Astrocyte of the cerebellum (primary cell): ENCODE data around the gene ARV1.
"Not testable (repeated sequence)": the region's sequence is repeated elsewhere in the genome, so short reads cannot be mapped to it uniquely, and the experiment has no call there.

Source experiments
- DNase-seq: peaks from one replicate; pipeline ENCODE4 v3.0.0-alpha.2; 2011; ENCODE audit warnings: low read depth
- H3K4me3 ChIP-seq: 2 replicates; pipeline ENCODE4 v1.5.1; 2011; ENCODE audit warnings: mild to moderate bottlenecking, low read depth, low read length, moderate library complexity
- in situ Hi-C: cut with HindIII; loops from 2 replicates; pipeline ENCODE4 v1.10.0; 2017; ENCODE audit warnings: low sequenced_read_pairs
- TF ChIP-seq, protein P1 (sequence below): IDR thresholded peaks from 2 replicates; pipeline ENCODE4 v1.5.1; 2012; ENCODE audit warnings: low read length, low read depth, moderate library complexity, mild to moderate bottlenecking; ENCODE audit errors: missing control alignments

ARV1 gene

DNA sequence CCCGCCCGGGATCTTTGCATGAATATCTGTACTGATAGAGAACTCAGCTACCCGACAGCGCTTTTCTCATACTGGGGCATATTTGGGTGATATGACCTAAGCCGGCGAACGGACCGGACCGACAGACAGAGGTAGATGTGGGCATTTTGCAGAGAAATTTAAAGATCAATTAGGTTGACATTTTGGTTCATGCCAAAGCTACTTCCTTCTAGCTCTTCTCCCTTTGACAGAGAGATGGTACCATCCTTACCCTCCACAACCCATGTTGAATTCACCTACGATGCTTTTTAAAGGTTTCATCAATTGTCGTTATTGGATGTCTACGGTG is 459 bp downstream of the ARV1 start:
- in situ Hi-C loops = no loop called here

DNA sequence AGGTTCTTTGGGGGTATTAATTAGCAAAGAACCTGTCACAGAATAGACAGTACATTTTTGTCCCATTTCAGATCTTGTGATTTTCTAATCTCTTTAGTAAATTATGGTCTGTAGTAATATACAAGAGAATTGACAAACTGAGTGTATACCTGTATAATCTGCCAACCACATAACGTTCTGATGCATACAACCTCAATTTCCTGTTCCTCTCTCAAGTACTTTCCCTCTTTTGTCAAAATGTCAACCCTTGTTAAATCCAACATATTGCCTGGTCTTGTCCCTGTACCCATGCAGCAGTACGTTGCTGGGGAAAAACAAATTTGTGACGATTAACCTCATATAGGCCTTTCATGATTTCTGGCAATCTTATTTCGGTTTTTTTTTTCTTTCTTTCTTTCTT is 1.1 kb downstream of the ARV1 start:
- in situ Hi-C loops = no loop called here
- TF ChIP-seq, protein P1, sequence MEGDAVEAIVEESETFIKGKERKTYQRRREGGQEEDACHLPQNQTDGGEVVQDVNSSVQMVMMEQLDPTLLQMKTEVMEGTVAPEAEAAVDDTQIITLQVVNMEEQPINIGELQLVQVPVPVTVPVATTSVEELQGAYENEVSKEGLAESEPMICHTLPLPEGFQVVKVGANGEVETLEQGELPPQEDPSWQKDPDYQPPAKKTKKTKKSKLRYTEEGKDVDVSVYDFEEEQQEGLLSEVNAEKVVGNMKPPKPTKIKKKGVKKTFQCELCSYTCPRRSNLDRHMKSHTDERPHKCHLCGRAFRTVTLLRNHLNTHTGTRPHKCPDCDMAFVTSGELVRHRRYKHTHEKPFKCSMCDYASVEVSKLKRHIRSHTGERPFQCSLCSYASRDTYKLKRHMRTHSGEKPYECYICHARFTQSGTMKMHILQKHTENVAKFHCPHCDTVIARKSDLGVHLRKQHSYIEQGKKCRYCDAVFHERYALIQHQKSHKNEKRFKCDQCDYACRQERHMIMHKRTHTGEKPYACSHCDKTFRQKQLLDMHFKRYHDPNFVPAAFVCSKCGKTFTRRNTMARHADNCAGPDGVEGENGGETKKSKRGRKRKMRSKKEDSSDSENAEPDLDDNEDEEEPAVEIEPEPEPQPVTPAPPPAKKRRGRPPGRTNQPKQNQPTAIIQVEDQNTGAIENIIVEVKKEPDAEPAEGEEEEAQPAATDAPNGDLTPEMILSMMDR = no peak
- no peak for DNase-seq
- peak overlapping the region; percentile 67 for H3K4me3 ChIP-seq

More for the DNA sequence above, 459 bp downstream of the ARV1 start:
- DNase-seq = no peak
- H3K4me3 ChIP-seq = peak overlapping the region; percentile 67
- TF ChIP-seq, protein P1 = no peak

DNA sequence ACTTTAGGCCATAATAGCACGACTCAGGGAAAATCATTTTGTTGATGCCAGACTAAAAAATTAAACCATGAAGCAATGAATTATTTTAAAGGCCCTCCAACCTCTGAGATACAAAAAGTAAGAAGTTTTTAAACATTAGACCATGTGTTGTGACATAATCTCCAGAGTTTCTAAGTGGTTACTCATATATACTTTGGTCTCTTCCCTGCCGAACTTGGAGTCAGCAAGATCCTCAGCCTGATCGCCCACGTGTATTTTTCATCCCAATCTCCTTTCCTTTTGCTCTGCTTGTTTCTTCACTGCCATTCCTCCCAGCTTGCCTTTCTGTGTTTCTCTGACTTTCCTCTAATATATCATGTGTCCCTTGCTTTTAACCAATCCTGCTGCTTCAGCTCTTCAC is 3.8 kb downstream of the ARV1 start:
- H3K4me3 ChIP-seq = no peak overlapping the region
- no peak for DNase-seq
- TF ChIP-seq, protein P1 = no peak
- in situ Hi-C loops = no loop called here

DNA sequence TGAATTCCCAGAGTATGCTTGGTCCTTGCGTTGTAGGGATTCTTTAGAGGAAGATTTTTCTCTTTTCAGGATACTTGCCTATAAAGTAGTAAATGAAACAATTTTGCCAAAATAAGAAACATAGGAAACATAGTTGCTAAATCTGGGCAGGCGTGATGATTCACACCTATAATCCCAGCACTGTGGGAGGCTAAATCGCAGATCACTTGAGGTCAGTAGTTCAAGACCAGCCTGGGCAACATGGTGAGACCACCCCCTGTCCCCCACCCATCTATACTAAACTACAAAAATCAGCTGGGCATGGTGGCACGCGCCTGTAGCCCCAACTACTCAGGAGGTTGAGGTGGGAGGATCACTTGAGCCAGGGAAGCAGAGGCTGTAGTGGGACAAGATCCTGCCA is 4.9 kb downstream of the ARV1 start:
- no peak for DNase-seq
- no peak overlapping the region for H3K4me3 ChIP-seq
- in situ Hi-C loops = no loop called here
- TF ChIP-seq, protein P1 = no peak

DNA sequence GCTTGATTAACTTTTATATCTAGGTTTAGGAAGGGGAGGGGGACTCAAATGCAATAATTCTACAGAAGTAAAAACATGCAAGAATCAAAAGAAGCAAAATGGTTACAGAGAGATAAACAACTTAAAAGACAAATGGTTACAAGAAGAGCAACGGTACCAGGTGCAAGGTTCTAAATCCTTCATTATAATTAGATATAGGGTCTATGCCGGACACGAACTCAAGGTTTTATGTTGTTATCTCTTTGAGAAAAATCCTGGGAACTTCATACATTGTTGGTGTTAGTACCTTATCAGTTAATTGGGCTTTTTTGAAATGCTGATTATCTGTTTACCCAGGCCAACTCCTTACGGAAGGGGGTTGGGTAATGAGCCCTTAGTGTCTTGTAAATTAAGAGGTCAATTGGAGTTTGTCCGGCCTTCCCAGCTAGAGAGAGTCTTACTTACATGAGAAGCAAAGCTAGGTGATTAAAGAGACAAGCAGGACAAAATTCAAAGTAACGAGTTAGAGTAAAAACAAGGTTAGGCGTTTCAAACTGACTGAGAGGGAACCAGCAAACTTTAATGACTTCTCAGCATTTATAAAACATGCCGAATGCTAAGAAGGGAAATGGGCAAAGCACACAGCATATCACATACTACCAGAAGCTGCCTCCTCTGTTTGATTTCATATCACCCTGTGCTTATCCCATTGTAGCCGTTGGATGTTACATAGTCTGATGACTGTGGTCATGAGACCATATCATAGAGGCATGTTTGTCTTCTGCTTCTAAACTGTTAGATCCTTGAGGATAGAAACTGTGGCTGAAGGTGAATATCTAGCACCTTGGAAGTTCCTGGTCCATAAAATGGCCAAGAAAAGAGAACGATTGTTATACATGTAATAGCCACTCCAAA is 6.0 kb downstream of the ARV1 start:
- in situ Hi-C loops, DNase-seq, H3K4me3 ChIP-seq: not testable (repeated sequence)

DNA sequence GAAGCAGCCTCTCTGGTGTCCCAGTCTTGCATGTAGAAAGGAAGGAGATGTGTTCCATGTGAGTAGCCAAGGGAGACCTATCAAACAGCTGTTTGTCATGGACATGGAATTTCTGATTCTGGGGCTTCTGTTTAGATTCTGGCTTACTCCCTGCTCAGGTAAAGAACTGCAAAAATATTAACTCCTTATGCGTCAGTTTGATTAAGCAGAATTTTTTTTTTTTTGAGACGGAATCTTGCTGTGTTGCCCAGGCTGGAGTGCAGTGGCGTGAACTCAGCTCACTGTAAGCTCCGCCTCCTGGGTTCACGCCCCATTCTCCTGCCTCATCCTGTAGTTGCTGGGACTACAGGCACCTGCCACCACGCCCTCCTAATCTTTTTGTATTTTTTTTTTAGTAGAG is 6.8 kb downstream of the ARV1 start:
- H3K4me3 ChIP-seq = no peak overlapping the region
- no peak for DNase-seq
- TF ChIP-seq, protein P1 = no peak
- in situ Hi-C loops = no loop called here

DNA sequence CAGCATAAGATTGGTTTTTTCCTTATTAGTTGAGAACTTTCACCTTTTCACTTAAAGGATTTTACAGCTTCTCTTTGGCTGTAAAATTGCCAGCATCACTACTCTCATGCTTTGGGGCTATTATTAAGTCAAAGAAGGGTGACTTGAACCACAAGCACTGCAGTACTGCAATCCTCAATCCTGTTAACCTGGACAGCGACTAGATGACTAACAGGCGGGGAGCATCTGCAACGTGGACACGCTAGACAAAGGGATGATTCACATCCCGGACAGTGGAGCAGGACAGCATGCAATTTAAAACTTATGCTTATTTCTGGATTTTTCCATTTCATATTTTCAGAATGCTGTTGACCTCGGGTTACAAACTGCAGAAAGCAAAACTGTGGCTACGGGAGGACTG is 8.1 kb downstream of the ARV1 start:
- in situ Hi-C loops = no loop called here
- TF ChIP-seq, protein P1 = no peak
- DNase-seq = peak; percentile 4
- no peak overlapping the region for H3K4me3 ChIP-seq
